GM21528 (cell line): ENCODE data around the gene PPP6R3.

Experiments
- ATAC-seq: cut with Tn5 transposase; IDR thresholded peaks from one replicate; pipeline ENCODE4 v1.9.1; 2021; ENCODE audit warnings: mild to moderate bottlenecking, moderate library complexity; ENCODE audit not compliant: unreplicated experiment, low FRiP score

PPP6R3 gene

GRCh38 chr11:68481579-68482240, 21.2 kb downstream of the PPP6R3 start:
- ATAC-seq, result no peak

- ATAC-seq, result no peak
These were observed 28.1 kb downstream of the PPP6R3 start for GRCh38 chr11:68488623-68489022.

- no peak for ATAC-seq
These were observed 34.7 kb downstream of the PPP6R3 start for GRCh38 chr11:68495220-68495729.

GRCh38 chr11:68495872-68496271, 35.3 kb downstream of the PPP6R3 start:
- no peak for ATAC-seq

- no peak for ATAC-seq
These were observed 37.2 kb downstream of the PPP6R3 start for GRCh38 chr11:68497761-68498160.

- no peak for ATAC-seq
These were observed 37.8 kb downstream of the PPP6R3 start for GRCh38 chr11:68498321-68498720.

- no peak for ATAC-seq
These were observed 38.6 kb downstream of the PPP6R3 start for GRCh38 chr11:68498903-68499883.

GRCh38 chr11:68500206-68500605, 39.7 kb downstream of the PPP6R3 start:
- no peak for ATAC-seq

- no peak for ATAC-seq
These were observed 41.3 kb downstream of the PPP6R3 start for GRCh38 chr11:68501813-68502212.

GRCh38 chr11:68503251-68503687, 42.7 kb downstream of the PPP6R3 start:
- ATAC-seq, result no peak

- ATAC-seq, result no peak
These were observed 43.2 kb downstream of the PPP6R3 start for GRCh38 chr11:68503792-68504191.

- ATAC-seq, result no peak
These were observed 44.0 kb downstream of the PPP6R3 start for GRCh38 chr11:68504432-68505066.

GRCh38 chr11:68505596-68505995, 45.0 kb downstream of the PPP6R3 start:
- no peak for ATAC-seq

- ATAC-seq, result no peak
These were observed 46.4 kb downstream of the PPP6R3 start for GRCh38 chr11:68506908-68507307.

- ATAC-seq, result no peak
These were observed 47.9 kb downstream of the PPP6R3 start for GRCh38 chr11:68508425-68508824.

GRCh38 chr11:68509066-68509465, 48.5 kb downstream of the PPP6R3 start:
- no peak for ATAC-seq

- no peak for ATAC-seq
These were observed 53.5 kb downstream of the PPP6R3 start for GRCh38 chr11:68513930-68514487.

- no peak for ATAC-seq
These were observed 56.7 kb downstream of the PPP6R3 start for GRCh38 chr11:68517121-68517741.

- ATAC-seq, result no peak
These were observed 57.6 kb downstream of the PPP6R3 start for GRCh38 chr11:68518191-68518590.

- no peak for ATAC-seq
These were observed 61.6 kb downstream of the PPP6R3 start for GRCh38 chr11:68521969-68522652.
